GM18499 (cell line): ENCODE measurements around the gene POM121.
"Not testable (repeated sequence)": the region's sequence is repeated elsewhere in the genome, so short reads cannot be mapped to it uniquely, and the experiment has no call there.

Source experiments
- ATAC-seq: cut with Tn5 transposase; IDR thresholded peaks from one replicate; pipeline ENCODE4 v1.9.1; 2021; ENCODE audit warnings: moderate number of reproducible peaks; ENCODE audit not compliant: insufficient read depth, unreplicated experiment

The POM121 gene

DNA sequence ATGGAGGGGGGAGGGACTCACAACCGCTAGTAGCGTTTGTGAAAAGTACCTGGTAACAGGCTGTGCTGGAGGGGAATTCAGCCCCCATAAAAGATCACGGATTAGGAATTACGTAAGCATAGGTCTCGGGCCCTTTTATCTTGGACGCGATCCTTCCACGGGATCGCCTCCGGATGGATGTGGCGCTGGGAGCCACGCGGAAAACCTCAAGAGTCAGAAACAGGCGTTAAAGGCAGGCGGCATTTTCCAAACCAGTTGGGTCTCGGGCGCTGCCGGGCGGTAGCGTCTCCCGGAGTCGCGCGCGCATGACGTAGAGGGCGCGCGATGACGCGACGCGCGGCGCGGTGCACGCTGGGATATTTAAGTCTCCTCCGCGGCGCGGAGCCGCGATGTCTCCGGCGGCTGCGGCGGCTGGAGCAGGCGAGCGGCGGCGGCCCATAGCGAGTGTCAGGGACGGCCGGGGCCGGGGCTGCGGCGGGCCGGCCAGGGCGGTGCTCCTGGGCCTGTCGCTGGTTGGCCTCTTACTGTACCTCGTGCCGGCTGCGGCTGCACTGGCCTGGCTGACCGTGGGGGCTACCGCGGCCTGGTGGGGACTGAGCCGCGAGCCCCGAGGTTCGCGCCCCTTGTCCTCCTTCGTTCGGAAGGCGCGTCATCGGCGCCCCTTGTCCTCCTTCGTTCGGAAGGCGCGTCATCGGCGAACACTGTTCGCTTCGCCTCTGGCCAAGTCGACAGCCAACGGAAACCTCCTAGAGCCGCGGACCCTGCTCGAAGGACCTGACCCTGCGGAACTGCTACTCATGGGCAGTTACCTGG, at the start of gene POM121:
TSS of gene POM121 (plus strand) at position 363 of the 813 bp plus-strand sequence. CDS start at position 390, 27 bp downstream.
- ATAC-seq, result peak; percentile 52

DNA sequence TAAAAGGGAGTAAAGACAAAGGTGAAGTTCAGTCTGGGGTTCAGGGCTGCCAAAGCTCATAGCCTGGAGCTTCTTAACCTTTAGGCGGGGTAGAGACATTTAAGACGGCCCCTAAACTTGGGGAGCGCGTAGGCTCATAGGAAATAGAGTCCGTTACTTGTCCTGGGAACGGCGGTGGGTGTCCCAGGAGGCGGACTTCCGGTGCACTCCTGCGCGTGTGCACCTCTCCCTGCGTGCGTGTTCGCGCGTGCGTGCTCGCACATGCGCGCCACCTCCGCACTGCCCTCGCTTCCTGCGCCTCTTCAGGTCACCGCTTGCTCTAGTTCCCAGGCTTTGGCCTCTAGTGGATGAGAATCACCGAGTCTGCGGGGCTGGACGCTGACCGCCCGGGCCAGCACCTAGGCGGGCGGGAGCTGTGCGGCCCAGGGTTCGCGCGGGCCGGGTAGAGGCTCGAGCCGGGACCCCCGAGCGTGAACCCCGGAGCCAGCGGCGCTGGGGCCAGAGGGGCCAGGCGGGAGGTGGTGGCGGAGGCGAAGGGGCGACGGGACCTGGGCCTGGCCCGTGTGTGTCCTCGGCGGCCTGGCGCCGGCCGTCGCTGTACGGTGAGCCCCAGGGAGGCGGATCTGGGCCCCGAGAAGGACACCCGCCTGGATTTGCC, 45.7 kb upstream of the POM121 start:
- ATAC-seq, result peak; percentile 98

DNA sequence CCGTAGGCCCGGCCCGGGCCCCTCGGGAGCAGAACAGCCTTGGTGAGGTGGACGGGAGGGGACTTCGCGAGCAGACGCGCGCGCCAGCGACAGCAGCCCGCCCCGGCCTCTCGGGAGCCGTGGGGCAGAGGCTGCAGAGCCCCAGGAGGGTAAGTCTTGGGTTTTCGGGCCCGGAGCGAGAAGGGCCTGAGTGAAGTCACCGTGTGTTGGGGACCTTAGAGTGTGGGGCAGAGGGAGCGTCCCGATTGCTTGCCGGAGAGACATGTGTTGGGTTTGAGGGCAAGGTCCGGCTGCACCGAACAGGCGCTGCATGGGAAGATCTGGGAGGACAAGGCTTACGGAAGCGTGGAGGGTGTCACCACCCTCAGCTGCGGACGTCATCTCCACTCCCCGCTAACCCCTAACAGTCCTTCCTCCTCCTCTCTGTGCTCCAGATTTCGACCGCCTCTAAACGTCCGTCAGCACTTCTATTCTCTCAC, 45.1 kb upstream of the POM121 start:
- ATAC-seq, result not testable (repeated sequence)

DNA sequence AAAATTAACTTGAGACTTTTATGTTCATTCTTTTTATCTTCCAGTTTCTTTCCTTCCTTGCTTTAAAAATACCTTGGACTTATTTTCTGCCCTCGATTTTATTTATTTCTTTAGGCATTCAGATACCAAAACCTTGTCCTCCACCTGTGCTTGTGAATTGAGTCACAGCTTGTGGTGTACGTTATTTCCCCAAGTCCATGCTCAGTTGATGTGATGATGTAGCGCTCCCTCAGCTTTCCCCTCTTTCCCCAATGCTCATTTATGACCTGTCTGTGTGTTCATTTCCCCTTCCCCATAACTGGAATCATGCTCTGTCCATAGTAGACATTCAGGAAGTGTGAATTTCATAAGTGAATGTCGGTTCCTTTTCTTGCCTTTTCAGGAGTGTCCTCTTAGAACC, 33.1 kb upstream of the POM121 start:
- ATAC-seq, result not testable (repeated sequence)

DNA sequence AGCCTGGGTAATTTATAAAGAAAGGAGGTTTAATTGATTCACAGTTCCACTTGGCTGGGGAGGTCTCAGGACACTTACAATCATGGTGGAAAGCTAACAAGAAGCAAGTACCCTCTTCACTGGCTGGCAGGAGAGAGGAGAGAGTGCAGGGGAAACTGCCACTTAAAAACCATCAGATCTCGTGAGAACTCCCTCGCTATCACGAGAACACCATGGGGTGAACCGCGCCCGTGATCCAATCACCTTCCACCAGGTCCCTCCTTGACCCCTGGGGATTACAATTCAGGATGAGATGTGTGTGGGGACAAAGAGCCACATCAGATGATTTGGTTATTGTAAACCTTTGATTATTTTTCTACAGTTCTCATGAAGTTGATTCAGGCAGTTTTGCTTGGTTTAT, 20.2 kb upstream of the POM121 start:
- ATAC-seq, result not testable (repeated sequence)

DNA sequence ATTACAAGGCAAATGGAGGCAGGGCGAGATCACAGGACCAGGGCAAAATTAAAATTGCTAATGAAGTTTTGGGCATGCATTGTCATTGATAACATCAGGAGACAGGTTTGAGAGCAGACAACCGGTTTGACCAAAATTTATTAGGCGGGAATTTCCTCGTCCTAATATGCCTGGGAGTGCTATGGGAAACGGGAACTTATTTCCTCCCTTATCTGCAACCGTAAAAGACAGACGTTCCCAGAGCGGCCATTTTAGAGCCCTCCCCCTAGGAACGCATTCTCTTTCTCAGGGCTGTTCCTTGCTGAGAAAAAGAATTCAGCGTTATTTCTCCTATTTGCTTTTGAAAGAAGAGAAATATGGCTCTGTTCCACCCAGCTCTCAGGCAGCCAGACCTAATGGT, 16.5 kb upstream of the POM121 start:
- not testable (repeated sequence) for ATAC-seq

DNA sequence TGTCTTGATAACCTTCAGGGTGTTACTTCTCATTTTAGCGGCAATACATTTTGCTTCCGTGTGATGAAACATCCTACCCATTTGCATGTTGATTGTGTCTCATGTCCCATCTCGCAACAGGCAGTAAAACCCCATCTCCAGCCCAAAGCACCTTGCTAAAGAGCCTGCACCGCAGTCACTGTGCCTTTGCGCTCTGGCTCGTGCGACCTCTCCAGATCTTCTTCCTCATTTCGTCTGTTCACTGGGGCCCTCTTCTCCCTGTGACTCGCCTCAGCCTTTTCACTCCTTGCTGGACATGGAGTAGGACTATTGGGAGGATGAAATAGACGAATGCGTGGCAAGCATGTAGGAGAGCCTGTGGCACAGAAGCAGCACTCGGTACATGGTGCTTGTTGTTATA, 13.5 kb upstream of the POM121 start:
- not testable (repeated sequence) for ATAC-seq

DNA sequence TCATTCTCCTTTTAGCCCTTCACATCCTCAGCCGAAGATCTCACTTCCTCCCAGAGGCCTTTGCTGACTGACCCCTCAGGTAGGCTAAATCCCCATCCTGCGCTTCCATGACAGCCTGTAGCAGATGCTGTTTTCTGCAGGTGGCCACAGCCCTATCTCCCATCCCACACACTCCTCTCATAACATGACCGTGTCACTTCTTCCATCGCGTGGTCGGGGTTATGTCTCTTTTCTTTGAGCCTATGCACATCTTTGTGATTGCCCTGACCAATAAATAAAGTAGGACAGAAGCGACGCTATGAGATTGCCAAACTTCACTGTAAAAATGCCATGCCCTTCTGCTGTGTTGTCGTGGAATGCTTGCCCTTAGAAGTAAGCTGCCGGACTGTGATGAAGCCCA, 11.1 kb upstream of the POM121 start:
- ATAC-seq, result not testable (repeated sequence)

DNA sequence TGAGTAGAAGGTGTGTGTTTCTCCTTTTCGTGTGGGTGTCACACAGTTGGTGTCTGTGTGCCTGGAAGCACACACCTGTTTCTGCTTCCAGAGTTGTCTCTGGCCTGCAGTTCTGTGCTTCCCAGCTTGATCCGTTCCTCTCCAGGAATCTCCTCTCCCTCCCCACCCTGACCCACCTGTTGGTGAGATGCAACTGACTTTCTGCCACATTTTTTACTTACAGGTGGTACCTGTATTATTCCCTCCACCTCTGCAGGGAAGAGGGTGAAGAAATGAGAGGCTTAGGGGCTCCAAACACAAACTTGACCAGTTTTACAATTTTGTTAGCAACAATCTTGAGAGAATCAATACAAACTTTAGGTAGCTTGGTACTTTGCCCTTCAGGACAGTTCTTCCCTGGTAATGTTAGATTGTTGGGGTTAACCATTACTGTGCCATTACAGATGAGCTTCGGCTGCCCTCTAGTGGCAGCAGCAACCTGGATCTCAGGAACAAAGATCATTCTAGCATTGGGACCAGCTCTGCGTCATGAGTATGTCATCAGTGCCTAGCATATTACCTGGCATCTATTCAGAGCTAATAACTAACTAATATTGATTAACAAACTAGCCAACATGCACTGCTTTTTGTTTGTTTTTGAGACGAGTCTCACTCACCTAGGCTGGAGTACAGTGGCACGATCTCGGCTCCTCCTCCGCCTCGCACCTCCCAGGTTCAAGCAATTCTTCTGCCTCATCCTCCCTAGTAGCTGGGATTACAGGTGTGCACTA, 10.0 kb upstream of the POM121 start:
- ATAC-seq, result peak; percentile 80

DNA sequence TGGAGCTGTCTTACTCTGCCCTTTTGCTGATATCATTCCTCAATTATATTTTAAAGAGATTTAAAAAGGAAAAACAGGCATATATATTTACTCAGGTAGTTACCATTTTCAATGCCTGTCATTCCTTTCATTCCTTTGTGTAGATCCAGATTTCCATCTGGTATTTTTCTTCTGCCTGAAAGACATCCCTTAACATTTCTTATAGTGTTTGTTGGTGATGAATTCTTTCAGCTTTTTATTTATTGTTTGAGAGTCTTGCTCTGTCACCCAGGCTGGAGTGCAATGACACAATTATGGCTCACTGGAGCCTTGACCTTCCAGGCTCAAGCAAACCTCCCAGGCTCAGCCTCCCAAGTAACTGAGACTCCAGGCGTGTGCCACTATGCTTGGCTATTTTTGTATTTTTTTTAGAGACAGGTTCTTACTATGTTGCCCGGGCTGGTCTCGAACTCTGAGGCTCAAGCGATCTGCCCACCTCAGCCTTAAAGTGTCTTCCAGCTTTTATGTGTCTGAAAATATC, 5.6 kb upstream of the POM121 start:
- ATAC-seq, result no peak

DNA sequence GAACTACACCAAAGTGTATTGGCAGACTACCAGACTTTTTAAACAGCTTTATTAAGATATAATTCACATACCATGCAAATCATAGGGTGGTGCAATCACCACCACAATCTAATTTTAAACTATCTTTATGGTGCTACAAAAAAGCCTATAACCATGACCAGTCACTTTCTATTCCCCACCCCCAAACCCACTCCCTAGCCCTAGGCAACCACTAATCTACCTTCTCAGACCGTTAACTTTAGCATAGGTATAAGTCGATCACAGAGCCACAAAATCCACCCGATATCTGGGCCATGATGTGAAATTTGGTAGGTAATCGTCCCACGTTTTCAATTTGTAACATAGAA, 536 bp upstream of the POM121 start:
- ATAC-seq, result peak; percentile 5

DNA sequence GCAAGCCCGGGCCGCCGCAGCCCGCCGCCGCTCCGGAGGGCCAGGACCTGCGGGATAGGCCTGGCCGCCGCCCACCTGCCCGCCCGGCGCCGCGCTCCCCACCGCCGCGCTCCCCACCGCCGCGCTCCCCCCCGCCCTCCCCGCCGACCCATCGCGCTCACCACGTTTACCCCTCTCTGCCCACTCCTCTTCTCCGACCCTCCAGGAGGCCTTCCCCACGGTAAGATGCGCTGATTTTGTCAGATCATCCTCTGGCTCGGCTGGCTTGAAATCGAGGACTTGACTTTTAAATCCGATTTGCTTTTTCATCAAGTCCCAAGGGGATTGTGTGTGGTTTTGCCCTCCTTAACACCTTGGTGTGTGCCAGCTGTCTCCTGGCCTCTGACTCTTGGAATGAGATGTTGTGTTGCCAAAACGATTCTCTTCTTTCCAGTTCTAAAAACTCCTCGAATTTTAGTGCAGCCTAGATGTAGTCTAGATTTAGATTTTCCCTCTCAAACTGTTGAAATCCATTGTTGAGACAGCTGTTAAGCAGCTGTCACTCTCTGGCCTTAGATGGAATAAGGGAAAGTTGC, 738 bp downstream of the POM121 start:
- no peak for ATAC-seq

DNA sequence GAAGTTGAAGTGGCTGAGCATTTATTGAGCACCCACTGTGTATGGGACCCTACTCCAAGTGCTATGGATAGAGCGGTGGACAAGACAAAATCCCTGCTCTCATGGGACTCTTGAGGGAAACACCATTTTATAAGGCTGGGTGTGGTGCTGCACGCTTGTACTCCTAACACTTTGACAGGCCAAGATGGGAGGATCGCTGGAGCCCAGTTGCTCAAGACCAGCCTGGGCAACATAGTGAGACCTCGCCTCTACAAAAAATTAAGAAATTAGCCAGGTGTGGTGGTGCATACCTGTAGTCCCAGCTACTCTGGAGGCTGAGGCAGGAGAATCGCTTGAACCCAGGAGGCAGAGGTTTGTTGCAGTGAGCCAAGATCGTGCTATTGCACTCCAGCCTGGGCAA, 2.9 kb downstream of the POM121 start:
- ATAC-seq, result not testable (repeated sequence)

DNA sequence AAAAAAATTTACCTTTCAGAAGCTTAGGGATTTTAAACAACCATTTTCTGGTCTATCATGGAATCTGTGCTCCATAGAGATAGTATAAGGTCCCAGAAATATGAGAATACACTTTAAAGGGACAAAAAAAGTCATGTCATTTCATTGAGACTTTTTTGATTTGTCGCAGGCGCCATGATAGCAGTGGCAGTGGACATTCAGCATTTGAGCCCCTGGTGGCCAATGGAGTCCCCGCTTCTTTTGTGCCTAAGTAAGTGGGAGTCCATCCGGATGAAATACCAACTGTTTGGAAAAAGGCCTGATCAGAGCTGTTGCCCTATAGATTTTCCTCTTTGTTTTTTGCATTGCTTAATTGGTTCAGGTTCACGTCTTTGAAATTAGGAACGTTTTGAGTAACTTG, 3.3 kb downstream of the POM121 start:
- not testable (repeated sequence) for ATAC-seq

DNA sequence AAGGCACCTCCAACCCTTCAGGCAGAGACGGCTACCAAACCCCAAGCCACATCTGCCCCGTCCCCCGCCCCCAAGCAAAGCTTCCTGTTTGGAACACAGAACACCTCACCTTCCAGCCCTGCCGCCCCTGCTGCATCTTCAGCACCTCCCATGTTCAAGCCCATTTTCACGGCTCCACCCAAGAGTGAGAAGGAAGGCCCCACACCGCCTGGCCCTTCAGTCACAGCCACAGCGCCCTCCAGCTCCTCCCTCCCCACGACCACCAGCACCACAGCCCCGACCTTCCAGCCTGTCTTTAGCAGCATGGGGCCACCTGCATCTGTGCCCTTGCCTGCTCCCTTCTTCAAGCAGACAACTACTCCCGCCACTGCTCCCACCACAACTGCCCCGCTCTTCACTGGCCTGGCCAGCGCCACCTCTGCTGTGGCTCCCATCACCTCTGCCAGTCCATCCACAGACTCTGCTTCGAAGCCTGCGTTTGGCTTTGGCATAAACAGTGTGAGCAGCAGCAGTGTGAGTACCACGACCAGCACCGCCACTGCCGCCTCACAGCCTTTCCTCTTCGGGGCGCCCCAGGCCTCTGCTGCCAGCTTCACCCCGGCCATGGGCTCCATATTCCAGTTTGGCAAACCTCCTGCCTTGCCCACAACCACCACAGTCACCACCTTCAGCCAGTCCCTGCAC, 17.3 kb downstream of the POM121 start:
- ATAC-seq, result not testable (repeated sequence)

DNA sequence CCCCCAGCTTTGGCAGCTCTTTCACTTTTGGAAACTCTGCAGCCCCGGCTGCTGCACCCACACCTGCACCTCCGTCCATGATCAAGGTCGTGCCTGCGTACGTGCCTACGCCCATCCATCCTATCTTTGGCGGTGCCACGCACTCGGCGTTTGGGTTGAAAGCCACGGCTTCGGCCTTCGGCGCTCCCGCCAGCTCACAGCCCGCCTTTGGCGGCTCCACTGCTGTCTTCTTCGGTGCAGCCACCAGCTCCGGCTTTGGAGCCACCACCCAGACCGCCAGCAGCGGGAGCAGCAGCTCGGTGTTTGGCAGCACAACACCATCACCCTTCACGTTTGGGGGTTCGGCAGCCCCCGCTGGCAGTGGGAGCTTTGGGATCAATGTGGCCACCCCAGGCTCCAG, 18.1 kb downstream of the POM121 start:
- ATAC-seq, result not testable (repeated sequence)

DNA sequence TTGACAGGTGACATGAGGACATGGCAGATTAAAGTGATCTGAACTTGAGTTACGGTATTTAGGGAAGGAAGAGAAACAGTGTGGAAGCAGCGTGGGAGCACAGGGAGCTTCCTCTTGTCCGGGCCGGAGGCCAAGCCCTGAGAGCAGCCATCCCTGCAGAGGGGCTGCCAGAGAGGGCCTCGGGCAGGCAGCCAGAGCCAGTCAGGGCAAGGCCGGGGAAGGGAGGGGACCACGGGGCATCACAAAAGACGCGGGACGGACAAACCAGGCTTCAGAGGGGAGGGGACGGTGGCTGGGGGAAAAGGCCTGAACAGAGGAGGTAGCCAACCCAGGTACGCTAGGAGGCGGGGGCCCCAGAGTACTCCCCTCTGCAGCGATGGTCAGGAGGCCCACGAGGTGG, 20.0 kb downstream of the POM121 start:
- not testable (repeated sequence) for ATAC-seq

DNA sequence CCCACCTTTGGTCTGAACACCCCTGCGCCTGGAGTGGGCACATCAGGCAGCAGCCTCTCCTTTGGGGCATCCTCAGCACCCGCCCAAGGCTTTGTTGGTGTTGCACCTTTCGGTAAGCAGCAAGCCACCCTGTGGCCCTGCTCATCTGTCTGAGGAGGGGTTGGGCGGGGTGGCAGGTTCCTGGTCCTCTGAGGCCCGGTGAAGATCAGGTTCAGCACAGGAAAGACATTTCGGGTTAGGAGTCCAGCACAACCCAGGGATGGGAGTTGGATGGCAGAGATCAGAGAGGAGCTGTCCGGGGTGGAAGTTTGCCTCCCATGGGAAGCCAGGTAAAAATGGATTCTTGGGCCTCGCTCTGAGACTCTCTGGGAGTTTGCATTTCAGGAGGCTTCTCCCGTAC, 20.7 kb downstream of the POM121 start:
- ATAC-seq, result not testable (repeated sequence)

DNA sequence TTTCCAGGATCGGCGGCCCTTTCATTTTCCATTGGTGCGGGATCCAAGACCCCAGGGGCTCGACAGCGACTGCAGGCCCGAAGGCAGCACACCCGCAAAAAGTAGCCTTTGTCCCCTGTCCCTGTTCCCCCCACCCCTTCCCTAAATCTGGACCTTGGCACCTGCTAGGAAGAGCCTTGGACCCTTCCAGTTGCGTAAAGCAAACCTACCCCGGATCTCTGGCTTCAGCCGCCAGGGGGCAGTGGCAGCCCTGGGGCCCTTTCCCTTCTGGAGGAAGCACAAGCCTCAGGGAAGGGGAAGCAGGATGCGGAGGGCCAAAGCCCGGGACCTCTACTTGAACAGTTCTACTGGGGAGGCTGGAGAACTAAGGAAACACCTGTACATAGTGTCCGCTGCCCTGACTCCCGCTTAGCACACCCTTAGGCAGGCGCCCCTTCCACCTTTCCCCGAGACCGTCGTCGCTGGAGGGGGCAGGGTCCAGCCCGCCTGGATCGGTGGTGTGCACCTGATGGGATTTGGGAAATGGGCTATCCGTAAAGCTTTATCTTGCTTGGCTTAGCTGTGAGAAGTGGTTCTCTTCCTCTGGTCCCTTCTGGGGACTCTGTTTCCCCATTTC, 21.3 kb downstream of the POM121 start:
- ATAC-seq, result not testable (repeated sequence)
